GM23338 (cell line): ENCODE measurements around the gene DCUN1D2.

ENCODE experiments used
- CREB1 ChIP-seq: fragments of 250-450 bp; sonication (Bioruptor Pico); IDR thresholded peaks from 2 replicates; pipeline ENCODE4 v1.5.0; 2020; ENCODE audit warnings: low read depth, mild to moderate bottlenecking, moderate library complexity
- EZH2 ChIP-seq: fragments of 200-600 bp; sonication (generic); IDR thresholded peaks from one replicate; pipeline ENCODE4 v1.8.0; 2017; ENCODE audit warnings: antibody characterized with exemption, mild to moderate bottlenecking, low read depth; ENCODE audit not compliant: unreplicated experiment
- EZH2phosphoT487 ChIP-seq: fragments of 200-600 bp; sonication (generic); IDR thresholded peaks from one replicate; pipeline ENCODE4 v1.8.1; 2018; ENCODE audit warnings: antibody characterized with exemption; ENCODE audit not compliant: unreplicated experiment
- JUNB ChIP-seq: IDR thresholded peaks from one replicate; pipeline ENCODE4 v1.6.1; 2016; ENCODE audit warnings: antibody characterized with exemption; ENCODE audit not compliant: unreplicated experiment
- NANOG ChIP-seq: IDR thresholded peaks from 2 replicates; pipeline ENCODE4 v1.6.1; 2016; ENCODE audit warnings: antibody characterized with exemption, borderline replicate concordance
- POLR2AphosphoS5 ChIP-seq: IDR thresholded peaks from 2 replicates; pipeline ENCODE4 v1.6.1; 2016; ENCODE audit warnings: antibody characterized with exemption, low read depth
- STAT1 ChIP-seq: IDR thresholded peaks from one replicate; pipeline ENCODE4 v1.6.1; 2016; ENCODE audit warnings: antibody characterized with exemption; ENCODE audit not compliant: unreplicated experiment
- ZNF114 ChIP-seq: fragments of 250-450 bp; sonication (Bioruptor Pico); IDR thresholded peaks from 2 replicates; pipeline ENCODE4 v1.5.0; 2020; ENCODE audit warnings: mild to moderate bottlenecking, moderate library complexity
- ZNF331 ChIP-seq: fragments of 250-450 bp; sonication (Bioruptor Pico); IDR thresholded peaks from 2 replicates; pipeline ENCODE4 v1.5.0; 2020; ENCODE audit warnings: low read depth, mild to moderate bottlenecking, moderate library complexity
- TF ChIP-seq, protein P1 (sequence below), 2 experiments: fragments of 200-600 bp in 1 of 2; sonication (generic) in 1 of 2; conservative IDR thresholded peaks; 2 replicates each; pipeline versions ENCODE4 v1.5.1 to v1.6.1; 2016 to 2017; ENCODE audit warnings: antibody characterized with exemption in 2 of 2, low read depth in 2 of 2, mild to moderate bottlenecking in 2 of 2, moderate library complexity in 1 of 2
- TF ChIP-seq, protein P2 (sequence below): IDR thresholded peaks from one replicate; pipeline ENCODE4 v1.6.1; 2018; ENCODE audit warnings: antibody characterized with exemption; ENCODE audit not compliant: unreplicated experiment
- TF ChIP-seq, protein P3 (sequence below): fragments of 250-450 bp; sonication (Bioruptor Pico); IDR thresholded peaks from 2 replicates; pipeline ENCODE4 v1.5.0; 2020; ENCODE audit warnings: mild to moderate bottlenecking, moderate library complexity
- TF ChIP-seq, protein P4 (sequence below): IDR thresholded peaks from 2 replicates; pipeline ENCODE4 v1.6.1; 2016; ENCODE audit warnings: antibody characterized with exemption

DNA sequence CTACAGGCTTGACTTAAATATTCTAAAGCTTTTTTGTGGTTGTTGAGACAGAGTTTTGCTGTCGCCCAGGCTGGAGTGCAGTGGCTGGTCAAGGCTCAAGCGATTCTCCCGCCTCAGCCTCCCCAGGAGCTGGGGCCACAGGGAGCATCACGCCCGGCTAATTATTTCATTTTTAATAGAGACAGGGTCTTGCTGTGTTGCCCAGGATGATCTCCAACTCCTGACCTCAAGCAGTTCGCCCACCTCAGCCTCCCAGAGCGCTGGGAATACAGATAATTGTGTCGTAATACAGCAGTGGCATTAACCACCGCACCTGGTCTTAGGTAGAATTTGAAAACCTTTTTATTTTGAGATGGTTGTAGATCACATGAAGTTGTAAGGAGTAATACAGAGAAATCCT is 1.5 kb upstream of the DCUN1D2 start:
- no peak for TF ChIP-seq EZH2phosphoT487
- TF ChIP-seq NANOG: no peak
- TF ChIP-seq, protein P1, sequence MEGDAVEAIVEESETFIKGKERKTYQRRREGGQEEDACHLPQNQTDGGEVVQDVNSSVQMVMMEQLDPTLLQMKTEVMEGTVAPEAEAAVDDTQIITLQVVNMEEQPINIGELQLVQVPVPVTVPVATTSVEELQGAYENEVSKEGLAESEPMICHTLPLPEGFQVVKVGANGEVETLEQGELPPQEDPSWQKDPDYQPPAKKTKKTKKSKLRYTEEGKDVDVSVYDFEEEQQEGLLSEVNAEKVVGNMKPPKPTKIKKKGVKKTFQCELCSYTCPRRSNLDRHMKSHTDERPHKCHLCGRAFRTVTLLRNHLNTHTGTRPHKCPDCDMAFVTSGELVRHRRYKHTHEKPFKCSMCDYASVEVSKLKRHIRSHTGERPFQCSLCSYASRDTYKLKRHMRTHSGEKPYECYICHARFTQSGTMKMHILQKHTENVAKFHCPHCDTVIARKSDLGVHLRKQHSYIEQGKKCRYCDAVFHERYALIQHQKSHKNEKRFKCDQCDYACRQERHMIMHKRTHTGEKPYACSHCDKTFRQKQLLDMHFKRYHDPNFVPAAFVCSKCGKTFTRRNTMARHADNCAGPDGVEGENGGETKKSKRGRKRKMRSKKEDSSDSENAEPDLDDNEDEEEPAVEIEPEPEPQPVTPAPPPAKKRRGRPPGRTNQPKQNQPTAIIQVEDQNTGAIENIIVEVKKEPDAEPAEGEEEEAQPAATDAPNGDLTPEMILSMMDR (conservative IDR thresholded peaks at IDR 0.05; ENCODE audit: low read depth in 2 of 2): no peak
- no peak for TF ChIP-seq POLR2AphosphoS5
- no peak for TF ChIP-seq EZH2
- TF ChIP-seq, protein P2, sequence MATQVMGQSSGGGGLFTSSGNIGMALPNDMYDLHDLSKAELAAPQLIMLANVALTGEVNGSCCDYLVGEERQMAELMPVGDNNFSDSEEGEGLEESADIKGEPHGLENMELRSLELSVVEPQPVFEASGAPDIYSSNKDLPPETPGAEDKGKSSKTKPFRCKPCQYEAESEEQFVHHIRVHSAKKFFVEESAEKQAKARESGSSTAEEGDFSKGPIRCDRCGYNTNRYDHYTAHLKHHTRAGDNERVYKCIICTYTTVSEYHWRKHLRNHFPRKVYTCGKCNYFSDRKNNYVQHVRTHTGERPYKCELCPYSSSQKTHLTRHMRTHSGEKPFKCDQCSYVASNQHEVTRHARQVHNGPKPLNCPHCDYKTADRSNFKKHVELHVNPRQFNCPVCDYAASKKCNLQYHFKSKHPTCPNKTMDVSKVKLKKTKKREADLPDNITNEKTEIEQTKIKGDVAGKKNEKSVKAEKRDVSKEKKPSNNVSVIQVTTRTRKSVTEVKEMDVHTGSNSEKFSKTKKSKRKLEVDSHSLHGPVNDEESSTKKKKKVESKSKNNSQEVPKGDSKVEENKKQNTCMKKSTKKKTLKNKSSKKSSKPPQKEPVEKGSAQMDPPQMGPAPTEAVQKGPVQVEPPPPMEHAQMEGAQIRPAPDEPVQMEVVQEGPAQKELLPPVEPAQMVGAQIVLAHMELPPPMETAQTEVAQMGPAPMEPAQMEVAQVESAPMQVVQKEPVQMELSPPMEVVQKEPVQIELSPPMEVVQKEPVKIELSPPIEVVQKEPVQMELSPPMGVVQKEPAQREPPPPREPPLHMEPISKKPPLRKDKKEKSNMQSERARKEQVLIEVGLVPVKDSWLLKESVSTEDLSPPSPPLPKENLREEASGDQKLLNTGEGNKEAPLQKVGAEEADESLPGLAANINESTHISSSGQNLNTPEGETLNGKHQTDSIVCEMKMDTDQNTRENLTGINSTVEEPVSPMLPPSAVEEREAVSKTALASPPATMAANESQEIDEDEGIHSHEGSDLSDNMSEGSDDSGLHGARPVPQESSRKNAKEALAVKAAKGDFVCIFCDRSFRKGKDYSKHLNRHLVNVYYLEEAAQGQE: no peak
- TF ChIP-seq, protein P3, sequence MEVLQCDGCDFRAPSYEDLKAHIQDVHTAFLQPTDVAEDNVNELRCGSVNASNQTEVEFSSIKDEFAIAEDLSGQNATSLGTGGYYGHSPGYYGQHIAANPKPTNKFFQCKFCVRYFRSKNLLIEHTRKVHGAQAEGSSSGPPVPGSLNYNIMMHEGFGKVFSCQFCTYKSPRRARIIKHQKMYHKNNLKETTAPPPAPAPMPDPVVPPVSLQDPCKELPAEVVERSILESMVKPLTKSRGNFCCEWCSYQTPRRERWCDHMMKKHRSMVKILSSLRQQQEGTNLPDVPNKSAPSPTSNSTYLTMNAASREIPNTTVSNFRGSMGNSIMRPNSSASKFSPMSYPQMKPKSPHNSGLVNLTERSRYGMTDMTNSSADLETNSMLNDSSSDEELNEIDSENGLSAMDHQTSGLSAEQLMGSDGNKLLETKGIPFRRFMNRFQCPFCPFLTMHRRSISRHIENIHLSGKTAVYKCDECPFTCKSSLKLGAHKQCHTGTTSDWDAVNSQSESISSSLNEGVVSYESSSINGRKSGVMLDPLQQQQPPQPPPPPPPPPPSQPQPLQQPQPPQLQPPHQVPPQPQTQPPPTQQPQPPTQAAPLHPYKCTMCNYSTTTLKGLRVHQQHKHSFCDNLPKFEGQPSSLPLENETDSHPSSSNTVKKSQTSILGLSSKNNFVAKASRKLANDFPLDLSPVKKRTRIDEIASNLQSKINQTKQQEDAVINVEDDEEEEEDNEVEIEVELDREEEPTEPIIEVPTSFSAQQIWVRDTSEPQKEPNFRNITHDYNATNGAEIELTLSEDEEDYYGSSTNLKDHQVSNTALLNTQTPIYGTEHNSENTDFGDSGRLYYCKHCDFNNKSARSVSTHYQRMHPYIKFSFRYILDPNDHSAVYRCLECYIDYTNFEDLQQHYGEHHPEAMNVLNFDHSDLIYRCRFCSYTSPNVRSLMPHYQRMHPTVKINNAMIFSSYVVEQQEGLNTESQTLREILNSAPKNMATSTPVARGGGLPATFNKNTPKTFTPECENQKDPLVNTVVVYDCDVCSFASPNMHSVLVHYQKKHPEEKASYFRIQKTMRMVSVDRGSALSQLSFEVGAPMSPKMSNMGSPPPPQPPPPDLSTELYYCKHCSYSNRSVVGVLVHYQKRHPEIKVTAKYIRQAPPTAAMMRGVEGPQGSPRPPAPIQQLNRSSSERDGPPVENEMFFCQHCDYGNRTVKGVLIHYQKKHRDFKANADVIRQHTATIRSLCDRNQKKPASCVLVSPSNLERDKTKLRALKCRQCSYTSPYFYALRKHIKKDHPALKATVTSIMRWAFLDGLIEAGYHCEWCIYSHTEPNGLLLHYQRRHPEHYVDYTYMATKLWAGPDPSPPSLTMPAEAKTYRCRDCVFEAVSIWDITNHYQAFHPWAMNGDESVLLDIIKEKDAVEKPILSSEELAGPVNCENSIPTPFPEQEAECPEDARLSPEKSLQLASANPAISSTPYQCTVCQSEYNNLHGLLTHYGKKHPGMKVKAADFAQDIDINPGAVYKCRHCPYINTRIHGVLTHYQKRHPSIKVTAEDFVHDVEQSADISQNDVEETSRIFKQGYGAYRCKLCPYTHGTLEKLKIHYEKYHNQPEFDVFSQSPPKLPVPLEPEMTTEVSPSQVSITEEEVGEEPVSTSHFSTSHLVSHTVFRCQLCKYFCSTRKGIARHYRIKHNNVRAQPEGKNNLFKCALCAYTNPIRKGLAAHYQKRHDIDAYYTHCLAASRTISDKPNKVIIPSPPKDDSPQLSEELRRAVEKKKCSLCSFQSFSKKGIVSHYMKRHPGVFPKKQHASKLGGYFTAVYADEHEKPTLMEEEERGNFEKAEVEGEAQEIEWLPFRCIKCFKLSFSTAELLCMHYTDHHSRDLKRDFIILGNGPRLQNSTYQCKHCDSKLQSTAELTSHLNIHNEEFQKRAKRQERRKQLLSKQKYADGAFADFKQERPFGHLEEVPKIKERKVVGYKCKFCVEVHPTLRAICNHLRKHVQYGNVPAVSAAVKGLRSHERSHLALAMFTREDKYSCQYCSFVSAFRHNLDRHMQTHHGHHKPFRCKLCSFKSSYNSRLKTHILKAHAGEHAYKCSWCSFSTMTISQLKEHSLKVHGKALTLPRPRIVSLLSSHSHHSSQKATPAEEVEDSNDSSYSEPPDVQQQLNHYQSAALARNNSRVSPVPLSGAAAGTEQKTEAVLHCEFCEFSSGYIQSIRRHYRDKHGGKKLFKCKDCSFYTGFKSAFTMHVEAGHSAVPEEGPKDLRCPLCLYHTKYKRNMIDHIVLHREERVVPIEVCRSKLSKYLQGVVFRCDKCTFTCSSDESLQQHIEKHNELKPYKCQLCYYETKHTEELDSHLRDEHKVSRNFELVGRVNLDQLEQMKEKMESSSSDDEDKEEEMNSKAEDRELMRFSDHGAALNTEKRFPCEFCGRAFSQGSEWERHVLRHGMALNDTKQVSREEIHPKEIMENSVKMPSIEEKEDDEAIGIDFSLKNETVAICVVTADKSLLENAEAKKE (CRISPR knock-in tag): no peak
- TF ChIP-seq JUNB: no peak
- no peak for TF ChIP-seq ZNF114 (CRISPR knock-in tag)
- TF ChIP-seq, protein P4, sequence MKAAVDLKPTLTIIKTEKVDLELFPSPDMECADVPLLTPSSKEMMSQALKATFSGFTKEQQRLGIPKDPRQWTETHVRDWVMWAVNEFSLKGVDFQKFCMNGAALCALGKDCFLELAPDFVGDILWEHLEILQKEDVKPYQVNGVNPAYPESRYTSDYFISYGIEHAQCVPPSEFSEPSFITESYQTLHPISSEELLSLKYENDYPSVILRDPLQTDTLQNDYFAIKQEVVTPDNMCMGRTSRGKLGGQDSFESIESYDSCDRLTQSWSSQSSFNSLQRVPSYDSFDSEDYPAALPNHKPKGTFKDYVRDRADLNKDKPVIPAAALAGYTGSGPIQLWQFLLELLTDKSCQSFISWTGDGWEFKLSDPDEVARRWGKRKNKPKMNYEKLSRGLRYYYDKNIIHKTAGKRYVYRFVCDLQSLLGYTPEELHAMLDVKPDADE: no peak
- no peak for TF ChIP-seq CREB1 (CRISPR knock-in tag)
- no peak for TF ChIP-seq STAT1
- no peak for TF ChIP-seq ZNF331 (CRISPR knock-in tag)
